ENCODE measurements around the gene SHOX. TPM values are rescaled to one million over a fixed set of nuclear protein-coding genes. Genes with fewer than 3 reads are reported as not detected.

The SHOX gene
- total RNA-seq, 2 donors from 2014 or later: 0.11 to 0.12 TPM

GRCh38 chrX:685120-686032, 54.8 kb downstream of the SHOX start:
- Histone ChIP-seq H3K27me3 (no peaks in the 10 kb centered on the region), H3K27ac (no peak overlapping the region), H3K9me3 (no peaks in the 10 kb centered on the region), H3K36me3 (no peaks in the 10 kb centered on the region), H3K9ac (ENCODE audit: low read depth in 2 of 2, low read length in 2 of 2) (no peak overlapping the region), H3K4me1 (no peaks in the 10 kb centered on the region), H3K4me3 (no peak overlapping the region)
- intact Hi-C loops (cut with DNase I): no loop called here
- DNase-seq: no peak
- TF ChIP-seq CTCF (IDR thresholded peaks at IDR 0.05): no peak

GRCh38 chrX:689983-690382, 59.4 kb downstream of the SHOX start:
- Histone ChIP-seq H3K9me3 (no peaks in the 10 kb centered on the region), H3K4me3 (no peak overlapping the region), H3K4me1 (no peaks in the 10 kb centered on the region), H3K9ac (ENCODE audit: low read depth in 2 of 2, low read length in 2 of 2) (no peak overlapping the region), H3K36me3 (no peaks in the 10 kb centered on the region), H3K27me3 (no peaks in the 10 kb centered on the region), H3K27ac (no peak overlapping the region)
- TF ChIP-seq CTCF (IDR thresholded peaks at IDR 0.05): no peak
- no peak for DNase-seq
- intact Hi-C loops (cut with DNase I): no loop called here

GRCh38 chrX:694800-695199, 64.2 kb downstream of the SHOX start:
- TF ChIP-seq CTCF (IDR thresholded peaks at IDR 0.05): no peak
- no peak overlapping the region for H3K27ac ChIP-seq
- intact Hi-C loops (cut with DNase I): no loop called here
- DNase-seq: no peak
- no peak overlapping the region for H3K9ac ChIP-seq (ENCODE audit: low read depth in 2 of 2, low read length in 2 of 2)
- H3K9me3 ChIP-seq: no peaks in the 10 kb centered on the region
- no peaks in the 10 kb centered on the region for H3K36me3 ChIP-seq
- no peak overlapping the region for H3K4me3 ChIP-seq
- no peaks in the 10 kb centered on the region for H3K4me1 ChIP-seq
- H3K27me3 ChIP-seq: no peaks in the 10 kb centered on the region

- H3K4me1 ChIP-seq: no peaks in the 10 kb centered on the region
- H3K4me3 ChIP-seq: no peak overlapping the region
- H3K27ac ChIP-seq: no peak overlapping the region
- intact Hi-C loops (cut with DNase I): no loop called here
- H3K27me3 ChIP-seq: no peaks in the 10 kb centered on the region
- H3K9ac ChIP-seq (ENCODE audit: low read depth in 2 of 2, low read length in 2 of 2): no peak overlapping the region
- H3K9me3 ChIP-seq: no peaks in the 10 kb centered on the region
- no peak for DNase-seq
- no peak for TF ChIP-seq CTCF (IDR thresholded peaks at IDR 0.05)
- no peaks in the 10 kb centered on the region for H3K36me3 ChIP-seq
Measured at GRCh38 chrX:698206-698605, 67.6 kb downstream of the SHOX start.

- intact Hi-C loops (cut with DNase I): no loop called here
- no peaks in the 10 kb centered on the region for H3K27me3 ChIP-seq
- H3K36me3 ChIP-seq: no peaks in the 10 kb centered on the region
- H3K4me1 ChIP-seq: no peaks in the 10 kb centered on the region
- no peak for DNase-seq
- no peak overlapping the region for H3K9ac ChIP-seq (ENCODE audit: low read depth in 2 of 2, low read length in 2 of 2)
- no peak overlapping the region for H3K27ac ChIP-seq
- no peak overlapping the region for H3K4me3 ChIP-seq
- no peak for TF ChIP-seq CTCF (IDR thresholded peaks at IDR 0.05)
- H3K9me3 ChIP-seq: no peaks in the 10 kb centered on the region
Measured at GRCh38 chrX:700936-701335, 70.3 kb downstream of the SHOX start.

Measured in colonic mucosa (tissue), 4 donors.